Effector CD8-positive, alpha-beta T cell (primary cell): Measurements from ENCODE around the gene SPTLC3.

Source experiments
- DNase-seq: peaks from one replicate; lab custom pipeline; 2025; lab: John Stamatoyannopoulos, UW

The SPTLC3 gene

GRCh38 chr20:13098720-13099355 is 90.1 kb downstream of the SPTLC3 start:
- no peak for DNase-seq

- DNase-seq: no peak
These were observed 90.9 kb downstream of the SPTLC3 start for GRCh38 chr20:13099676-13100075.

GRCh38 chr20:13101276-13101675 is 92.5 kb downstream of the SPTLC3 start:
- DNase-seq: no peak

GRCh38 chr20:13101706-13102105 is 92.9 kb downstream of the SPTLC3 start:
- DNase-seq: no peak

GRCh38 chr20:13102237-13102636 is 93.5 kb downstream of the SPTLC3 start:
- no peak for DNase-seq

- DNase-seq: no peak
These were observed 93.9 kb downstream of the SPTLC3 start for GRCh38 chr20:13102694-13103093.

GRCh38 chr20:13105039-13105438 is 96.3 kb downstream of the SPTLC3 start:
- DNase-seq: no peak

- DNase-seq: no peak
These were observed 97.2 kb downstream of the SPTLC3 start for GRCh38 chr20:13105864-13106457.

GRCh38 chr20:13109658-13110057 is 100.9 kb downstream of the SPTLC3 start:
- DNase-seq: no peak

GRCh38 chr20:13110796-13111195 is 102.0 kb downstream of the SPTLC3 start:
- no peak for DNase-seq

GRCh38 chr20:13111249-13111911 is 102.6 kb downstream of the SPTLC3 start:
- no peak for DNase-seq

GRCh38 chr20:13113731-13114130 is 105.0 kb downstream of the SPTLC3 start:
- DNase-seq: no peak

GRCh38 chr20:13117200-13117599 is 108.4 kb downstream of the SPTLC3 start:
- no peak for DNase-seq

- DNase-seq: no peak
These were observed 109.9 kb downstream of the SPTLC3 start for GRCh38 chr20:13118676-13119075.

- DNase-seq: no peak
These were observed 110.8 kb downstream of the SPTLC3 start for GRCh38 chr20:13119583-13119982.

- no peak for DNase-seq
These were observed 111.7 kb downstream of the SPTLC3 start for GRCh38 chr20:13120471-13120870.

- DNase-seq: no peak
These were observed 113.2 kb downstream of the SPTLC3 start for GRCh38 chr20:13121840-13122515.

- no peak for DNase-seq
These were observed 116.7 kb downstream of the SPTLC3 start for GRCh38 chr20:13125486-13125885.

- no peak for DNase-seq
These were observed 119.4 kb downstream of the SPTLC3 start for GRCh38 chr20:13128173-13128572.

- DNase-seq: no peak
These were observed 121.4 kb downstream of the SPTLC3 start for GRCh38 chr20:13130061-13130706.

GRCh38 chr20:13130707-13131103 is 121.9 kb downstream of the SPTLC3 start:
- DNase-seq: no peak

GRCh38 chr20:13131688-13132087 is 122.9 kb downstream of the SPTLC3 start:
- DNase-seq: no peak
